GM13976 (cell line): ENCODE results near the gene SHPK.

ENCODE experiments used
- DNase-seq: peaks from one replicate; pipeline ENCODE4 v3.0.0; 2012; ENCODE audit warnings: low spot score
- in situ Hi-C: fragments of 300-500 bp; cut with MboI; formaldehyde crosslinking; loops from one replicate; pipeline ENCODE4 v1.12.0; 2022; ENCODE audit warnings: low sequenced_read_pairs, mixed read lengths, inconsistent platforms; ENCODE audit not compliant: unreplicated experiment
- TF ChIP-seq, protein P1 (sequence below): IDR thresholded peaks from 2 replicates; pipeline ENCODE4 v1.5.1; 2012; ENCODE audit warnings: borderline replicate concordance, mild to moderate bottlenecking; ENCODE audit not compliant: insufficient read depth; ENCODE audit errors: extremely low read depth, missing control alignments, control extremely low read depth

The SHPK gene

DNA sequence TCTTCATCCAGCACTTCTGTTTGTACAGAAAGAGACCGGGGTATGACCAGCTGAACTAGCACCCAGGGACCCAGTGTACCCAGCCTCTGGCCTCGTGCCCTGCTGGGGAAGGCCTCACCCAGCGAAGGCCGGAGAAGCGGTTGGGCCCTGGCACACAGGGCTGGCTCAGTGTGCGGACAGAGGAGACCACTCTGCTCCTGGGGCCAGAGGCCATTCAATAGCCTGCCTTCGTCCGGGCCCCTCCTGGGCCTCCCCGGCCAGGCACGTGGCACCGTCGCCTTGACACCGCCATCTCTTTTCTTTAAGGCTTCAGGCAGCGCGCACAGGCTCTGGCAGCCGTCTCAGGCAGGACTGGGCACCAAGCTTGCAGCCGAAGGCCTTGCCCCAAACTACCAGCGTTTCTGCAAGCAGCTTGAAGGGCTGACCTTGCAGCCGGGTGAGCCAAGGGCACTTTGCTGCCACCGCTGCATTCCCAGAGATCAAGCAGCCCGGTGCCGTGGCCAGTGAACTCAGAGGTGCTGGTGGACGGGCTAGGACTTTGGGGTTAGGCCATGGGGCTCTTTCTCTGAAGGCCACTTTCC is 24.4 kb upstream of the SHPK start:
- in situ Hi-C loops = no loop called here
- TF ChIP-seq, protein P1, sequence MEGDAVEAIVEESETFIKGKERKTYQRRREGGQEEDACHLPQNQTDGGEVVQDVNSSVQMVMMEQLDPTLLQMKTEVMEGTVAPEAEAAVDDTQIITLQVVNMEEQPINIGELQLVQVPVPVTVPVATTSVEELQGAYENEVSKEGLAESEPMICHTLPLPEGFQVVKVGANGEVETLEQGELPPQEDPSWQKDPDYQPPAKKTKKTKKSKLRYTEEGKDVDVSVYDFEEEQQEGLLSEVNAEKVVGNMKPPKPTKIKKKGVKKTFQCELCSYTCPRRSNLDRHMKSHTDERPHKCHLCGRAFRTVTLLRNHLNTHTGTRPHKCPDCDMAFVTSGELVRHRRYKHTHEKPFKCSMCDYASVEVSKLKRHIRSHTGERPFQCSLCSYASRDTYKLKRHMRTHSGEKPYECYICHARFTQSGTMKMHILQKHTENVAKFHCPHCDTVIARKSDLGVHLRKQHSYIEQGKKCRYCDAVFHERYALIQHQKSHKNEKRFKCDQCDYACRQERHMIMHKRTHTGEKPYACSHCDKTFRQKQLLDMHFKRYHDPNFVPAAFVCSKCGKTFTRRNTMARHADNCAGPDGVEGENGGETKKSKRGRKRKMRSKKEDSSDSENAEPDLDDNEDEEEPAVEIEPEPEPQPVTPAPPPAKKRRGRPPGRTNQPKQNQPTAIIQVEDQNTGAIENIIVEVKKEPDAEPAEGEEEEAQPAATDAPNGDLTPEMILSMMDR = no peak
- DNase-seq = no peak

DNA sequence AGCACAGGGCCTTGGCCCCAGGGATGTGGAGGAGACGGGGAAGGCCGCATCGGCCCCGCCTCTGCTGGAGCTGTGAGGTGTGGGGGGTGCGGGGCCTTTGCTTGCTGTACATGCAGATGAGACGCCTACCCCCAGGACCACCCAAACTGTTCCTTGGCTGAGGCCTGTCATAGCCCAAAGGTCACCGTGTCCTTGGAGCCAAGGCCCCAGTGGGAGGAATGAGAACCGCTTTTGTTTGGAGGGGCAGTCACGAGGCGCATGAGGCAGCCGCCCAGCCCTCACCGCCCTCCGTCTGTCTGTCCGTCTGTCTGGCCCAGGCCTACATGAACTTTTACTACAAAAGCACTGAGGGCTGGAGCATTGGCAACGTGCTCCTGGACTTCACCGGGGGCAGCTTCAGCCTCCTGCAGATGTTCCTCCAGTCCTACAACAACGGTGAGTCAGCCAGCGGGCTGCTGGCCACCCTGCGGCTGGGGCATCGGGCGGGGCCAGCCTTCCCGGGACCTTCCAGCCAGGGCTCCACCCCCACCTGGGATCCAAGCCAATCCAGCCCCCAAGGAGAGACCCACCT is 23.6 kb upstream of the SHPK start:
- no peak for DNase-seq
- TF ChIP-seq, protein P1 = no peak
- in situ Hi-C loops = no loop called here

DNA sequence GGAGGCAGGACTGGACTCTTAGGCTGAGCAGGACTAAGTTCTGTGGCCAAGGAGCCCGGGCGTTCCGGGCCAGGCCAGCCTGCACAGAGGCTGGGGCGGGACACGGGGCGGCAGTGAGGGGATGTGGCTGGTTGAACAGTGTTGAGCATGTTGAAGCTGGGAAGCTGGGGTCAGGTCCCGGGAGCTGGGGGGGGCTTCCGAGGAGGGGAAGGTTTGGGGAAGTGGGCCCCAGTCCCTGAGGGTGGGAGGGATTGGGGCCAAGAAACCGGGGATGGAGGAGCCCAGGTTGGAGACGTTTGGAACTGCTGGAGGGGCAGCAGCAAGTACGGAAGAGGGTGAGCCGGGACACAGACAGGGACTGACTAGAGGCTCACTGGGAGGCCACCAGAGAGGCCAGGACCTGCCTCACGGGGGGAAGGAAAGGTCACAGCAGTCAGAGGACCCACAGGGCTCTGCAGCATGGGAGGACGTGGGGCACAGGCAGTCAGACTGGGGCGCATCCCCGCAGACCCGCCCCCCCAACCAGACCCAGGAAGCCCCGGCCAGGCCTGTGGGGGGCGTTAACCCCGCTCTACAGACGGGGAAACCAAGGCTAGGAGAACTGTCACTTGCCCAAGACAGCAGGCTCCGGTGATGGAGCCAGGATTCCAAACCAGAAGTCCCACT is 22.9 kb upstream of the SHPK start:
- DNase-seq = no peak
- in situ Hi-C loops = no loop called here
- TF ChIP-seq, protein P1 = no peak

DNA sequence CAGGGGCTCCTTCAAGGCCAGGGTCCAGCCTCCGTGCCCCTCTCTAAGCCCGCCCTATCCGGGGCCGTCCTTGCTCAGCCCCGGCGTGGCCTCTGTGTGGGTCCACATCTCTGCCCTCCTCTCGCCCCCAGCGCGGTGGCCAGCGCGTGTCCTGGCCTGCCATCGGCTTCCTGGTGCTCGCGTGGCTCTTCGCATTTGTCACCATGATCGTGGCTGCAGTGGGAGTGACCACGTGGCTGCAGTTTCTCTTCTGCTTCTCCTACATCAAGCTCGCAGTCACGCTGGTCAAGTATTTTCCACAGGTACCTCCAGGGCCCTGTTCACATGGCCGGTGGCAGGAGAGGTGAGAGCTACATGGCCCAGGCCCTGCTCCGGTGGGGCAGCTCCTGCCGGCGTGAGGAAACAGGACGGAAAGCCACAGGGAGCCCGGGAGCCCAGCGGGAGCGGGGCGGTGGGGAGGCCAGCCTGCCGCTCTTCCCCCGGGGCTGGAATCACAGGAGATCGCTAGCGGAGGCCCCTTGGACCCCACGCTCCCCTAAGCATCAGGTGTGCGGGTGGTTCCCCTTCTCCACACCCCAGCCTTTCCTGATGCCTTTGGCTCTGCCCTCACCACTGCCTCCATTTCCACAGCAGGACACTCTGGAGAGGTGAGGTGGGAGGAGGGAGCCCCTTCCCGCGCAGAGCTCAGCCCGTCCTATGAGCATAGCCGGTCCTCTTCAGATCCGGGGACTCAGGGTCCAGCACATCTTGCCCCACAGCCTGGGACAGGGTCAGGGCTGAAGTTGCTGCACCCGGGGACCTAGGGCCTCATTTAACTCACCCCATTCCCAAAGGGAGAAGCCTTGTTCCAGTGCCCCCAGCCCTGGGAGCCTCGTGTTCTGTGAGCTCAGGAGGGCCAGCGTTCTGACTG is 22.1 kb upstream of the SHPK start:
- no peak for DNase-seq
- in situ Hi-C loops = no loop called here
- TF ChIP-seq, protein P1 = no peak

DNA sequence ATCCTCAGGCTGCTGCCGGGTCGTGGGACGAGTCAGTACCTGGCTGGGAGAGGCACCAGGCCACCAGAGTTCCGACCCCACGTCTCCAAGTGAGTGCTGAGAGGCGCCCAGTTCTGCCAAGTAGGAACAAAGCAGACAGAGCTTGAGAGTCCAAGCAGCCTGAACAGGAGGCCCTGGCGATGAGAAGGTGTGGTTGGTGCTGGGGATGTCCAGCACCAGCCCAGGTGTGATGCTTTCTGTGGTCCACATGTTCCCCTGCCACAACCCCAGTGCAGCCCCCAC is 21.5 kb upstream of the SHPK start:
- no peak for DNase-seq
- TF ChIP-seq, protein P1 = no peak
- in situ Hi-C loops = no loop called here

DNA sequence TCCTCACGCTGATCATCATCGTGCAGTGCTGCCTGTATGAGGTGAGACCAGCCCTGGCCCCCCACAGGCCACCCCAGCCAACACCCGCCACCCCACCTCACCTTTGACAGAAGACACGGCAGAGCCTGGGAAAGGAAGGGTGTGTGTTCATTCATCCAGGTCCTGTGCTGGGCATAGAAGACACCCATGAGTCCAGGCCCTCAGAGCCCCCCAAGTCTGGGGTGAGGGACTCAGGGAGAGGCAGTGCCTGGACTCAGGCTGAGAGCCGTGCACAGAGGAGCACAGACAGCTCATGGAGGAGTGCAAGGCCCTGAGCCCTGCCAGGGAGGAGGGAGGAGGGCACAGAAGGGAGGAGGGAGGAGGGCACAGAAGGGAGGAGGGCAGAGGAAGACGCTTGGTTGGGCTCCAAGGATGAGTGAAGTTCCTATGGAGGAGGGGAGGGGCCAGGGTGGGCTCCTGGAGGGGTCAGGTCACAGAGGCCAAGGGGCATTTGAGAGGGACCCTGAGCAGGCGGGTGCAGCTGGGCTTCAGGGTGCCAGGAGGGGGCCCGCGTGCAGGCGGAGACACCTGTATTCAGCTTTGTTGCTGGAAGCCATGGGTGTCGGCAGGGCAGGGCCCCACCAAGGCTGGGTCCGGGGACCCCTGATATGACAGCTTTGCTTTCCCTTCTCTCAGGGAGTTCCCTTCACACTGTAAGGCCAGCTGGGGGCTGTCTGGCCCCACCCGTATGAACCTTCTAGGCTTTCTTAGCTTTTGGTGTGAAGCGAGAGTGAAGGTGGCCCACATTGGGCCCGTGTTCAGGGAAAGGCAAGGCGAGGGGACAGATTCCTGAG is 20.9 kb upstream of the SHPK start:
- TF ChIP-seq, protein P1 = no peak
- no peak for DNase-seq
- in situ Hi-C loops = no loop called here
